Sigmoid colon (tissue), 4 donors: Measurements from ENCODE around the gene DNASE2.

Experiments used
- CTCF ChIP-seq, 4 experiments: fragments of 450-650 bp in 3 of 4; fragments of 200-600 bp in 1 of 4; IDR thresholded peaks; one replicate each; pipeline ENCODE4 v1.5.1; 2016 to 2019; ENCODE audit warnings: antibody characterized with exemption in 4 of 4, mild to moderate bottlenecking in 3 of 4, moderate library complexity in 2 of 4
- EP300 ChIP-seq, 4 donors: sonication (generic); formaldehyde crosslinking; IDR thresholded peaks; one replicate each; pipeline ENCODE4 v1.6.1; 2017; ENCODE audit warnings: antibody characterized with exemption in 4 of 4
- POLR2A ChIP-seq, 2 donors: fragments of 450-650 bp; IDR thresholded peaks; one replicate each; pipeline ENCODE4 v1.6.1; 2016; ENCODE audit warnings: antibody characterized with exemption in 2 of 2, mild to moderate bottlenecking in 2 of 2, moderate library complexity in 2 of 2
- POLR2AphosphoS5 ChIP-seq, 4 donors: sonication (generic); formaldehyde crosslinking; IDR thresholded peaks; one replicate each; pipeline ENCODE4 v1.6.1; 2017; ENCODE audit warnings: antibody characterized with exemption in 4 of 4

DNA sequence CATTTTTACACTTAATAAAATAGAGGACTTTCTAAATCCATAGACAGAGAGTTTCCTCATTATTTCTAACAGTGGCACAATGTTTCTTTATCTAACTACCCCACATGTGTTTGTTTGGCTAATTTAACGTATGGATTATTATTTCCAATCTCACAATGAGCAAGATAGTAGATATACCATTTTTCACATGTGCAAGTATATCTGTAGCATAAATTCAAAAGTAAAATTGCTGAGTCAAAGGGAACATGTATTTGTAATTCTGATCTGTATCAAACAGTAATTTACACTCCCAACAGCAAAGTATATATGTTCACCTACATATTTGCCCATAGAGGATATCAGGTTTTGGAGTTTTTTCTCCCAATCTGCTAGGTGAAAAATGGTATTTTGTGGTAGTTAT, 24.6 kb downstream of the DNASE2 start:
- no peak for TF ChIP-seq CTCF (IDR thresholded peaks at IDR 0.05)
- TF ChIP-seq POLR2A (IDR thresholded peaks at IDR 0.05), result no peak
- no peak for TF ChIP-seq EP300 (IDR thresholded peaks at IDR 0.05)
- no peak for TF ChIP-seq POLR2AphosphoS5 (IDR thresholded peaks at IDR 0.05)
